HEK293T (cell line): ENCODE measurements around the gene PPP3R1.

Experiments
- CTCF ChIA-PET: fragments of 350-600 bp; formaldehyde crosslinking; extraction: SDS; loops from one replicate; lab custom pipeline; 2021; ENCODE audit warnings: antibody characterized with exemption, inconsistent platforms; lab: Yijun Ruan, JAX
- POLR2A ChIA-PET: fragments of 350-600 bp; formaldehyde crosslinking; extraction: SDS; loops from one replicate; lab custom pipeline; 2020; ENCODE audit warnings: antibody characterized with exemption, inconsistent platforms; lab: Yijun Ruan, JAX
- DNase-seq: peaks from one replicate; pipeline ENCODE4 v3.0.0; 2012; ENCODE audit warnings: mixed read lengths; ENCODE audit errors: extremely low spot score
- ARNT ChIP-seq: fragments of 450-650 bp; IDR thresholded peaks from 2 replicates; pipeline ENCODE4 v1.6.1; 2017; ENCODE audit warnings: mild to moderate bottlenecking
- BHLHE40 ChIP-seq: fragments of 450-650 bp; IDR thresholded peaks from 2 replicates; pipeline ENCODE4 v1.6.1; 2016; ENCODE audit warnings: mild to moderate bottlenecking, moderate library complexity, borderline replicate concordance
- CTBP1 ChIP-seq: fragments of 450-650 bp; IDR thresholded peaks from 2 replicates; pipeline ENCODE4 v1.6.1; 2016; ENCODE audit warnings: borderline replicate concordance
- ELF4 ChIP-seq: fragments of 450-650 bp; IDR thresholded peaks from 2 replicates; pipeline ENCODE4 v1.6.1; 2017; ENCODE audit warnings: antibody characterized with exemption
- FOXA1 ChIP-seq: fragments of 450-650 bp; IDR thresholded peaks from 2 replicates; pipeline ENCODE4 v1.6.1; 2016; ENCODE audit warnings: mild to moderate bottlenecking
- FOXK2 ChIP-seq: fragments of 450-650 bp; IDR thresholded peaks from 2 replicates; pipeline ENCODE4 v1.6.1; 2016; ENCODE audit warnings: mild to moderate bottlenecking
- FOXM1 ChIP-seq: fragments of 450-650 bp; IDR thresholded peaks from 2 replicates; pipeline ENCODE4 v1.6.1; 2017; ENCODE audit warnings: mild to moderate bottlenecking, borderline replicate concordance
- HDGF ChIP-seq: fragments of 450-650 bp; IDR thresholded peaks from 2 replicates; pipeline ENCODE4 v1.6.1; 2017; ENCODE audit warnings: antibody characterized with exemption, borderline replicate concordance
- L3MBTL2 ChIP-seq: fragments of 450-650 bp; conservative IDR thresholded peaks from 2 replicates; pipeline ENCODE4 v1.6.1; 2016; ENCODE audit warnings: mild to moderate bottlenecking
- LEF1 ChIP-seq: fragments of 450-650 bp; IDR thresholded peaks from 2 replicates; pipeline ENCODE4 v1.6.1; 2017; ENCODE audit warnings: mild to moderate bottlenecking, borderline replicate concordance
- NFRKB ChIP-seq: fragments of 450-650 bp; IDR thresholded peaks from 2 replicates; pipeline ENCODE4 v1.6.1; 2016; ENCODE audit warnings: mild to moderate bottlenecking, moderate library complexity
- PKNOX1 ChIP-seq: fragments of 450-650 bp; IDR thresholded peaks from 2 replicates; pipeline ENCODE4 v1.6.1; 2016
- SP1 ChIP-seq: fragments of 450-650 bp; IDR thresholded peaks from 2 replicates; pipeline ENCODE4 v1.6.1; 2017
- SUZ12 ChIP-seq: fragments of 450-650 bp; IDR thresholded peaks from 2 replicates; pipeline ENCODE4 v1.6.1; 2016; ENCODE audit warnings: mild to moderate bottlenecking
- TARDBP ChIP-seq: fragments of 450-650 bp; IDR thresholded peaks from 2 replicates; pipeline ENCODE4 v1.6.1; 2016
- ZNF384 ChIP-seq: fragments of 450-650 bp; IDR thresholded peaks from 2 replicates; pipeline ENCODE4 v1.6.1; 2016

PPP3R1 gene

GRCh38 chr2:68240446-68240845 is 11.9 kb downstream of the PPP3R1 start:
- ChIA-PET CTCF (no interaction called here), POLR2A (no interaction called here)
- no peak for DNase-seq
- TF ChIP-seq LEF1: no peak
- TF ChIP-seq L3MBTL2: no peak
- no peak for TF ChIP-seq FOXM1
- no peak for TF ChIP-seq ZNF384
- TF ChIP-seq BHLHE40: no peak
- no peak for TF ChIP-seq CTBP1
- no peak for TF ChIP-seq NFRKB
- no peak for TF ChIP-seq FOXK2
- TF ChIP-seq ELF4: no peak
- TF ChIP-seq HDGF: no peak
- no peak for TF ChIP-seq SUZ12

- no peak for DNase-seq
- ChIA-PET POLR2A (no interaction called here), CTCF (interaction anchor here (0.8 kb wide), 2 partner anchors 14 to 43 kb away, joined by 3 to 5 read pairs; no protein-coding TSS in a partner anchor)
- no peak for TF ChIP-seq FOXM1
Measured at GRCh38 chr2:68238955-68239822, 13.1 kb downstream of the PPP3R1 start.

- POLR2A ChIA-PET: no interaction called here
- CTCF ChIA-PET: no interaction called here
- DNase-seq: no peak
- TF ChIP-seq HDGF (no peak), CTBP1 (no peak), PKNOX1 (peak; percentile 28; the same call in 1 of the 2 replicates), TARDBP (no peak), ELF4 (no peak)
Measured at GRCh38 chr2:68237976-68238580, 14.3 kb downstream of the PPP3R1 start.

GRCh38 chr2:68237404-68237803 is 14.9 kb downstream of the PPP3R1 start:
- no peak for DNase-seq
- ChIA-PET POLR2A (no interaction called here), CTCF (interaction anchor here (1.2 kb wide), 1 partner anchor 12 kb away, joined by 4 read pairs; no protein-coding TSS in a partner anchor)
- TF ChIP-seq BHLHE40 (no peak), CTBP1 (no peak), LEF1 (no peak), ZNF384 (no peak), L3MBTL2 (no peak), FOXK2 (no peak), NFRKB (no peak), ELF4 (no peak), ARNT (no peak), SUZ12 (no peak), PKNOX1 (no peak), FOXM1 (no peak), FOXA1 (no peak), HDGF (no peak), TARDBP (no peak), SP1 (no peak)

- DNase-seq: no peak
- CTCF ChIA-PET: interaction anchor here (1.2 kb wide), 1 partner anchor 12 kb away, joined by 4 read pairs; no protein-coding TSS in a partner anchor
- no peak for TF ChIP-seq FOXK2
- no peak for TF ChIP-seq FOXM1
- no peak for TF ChIP-seq BHLHE40
- no peak for TF ChIP-seq CTBP1
- TF ChIP-seq ELF4: no peak
- no peak for TF ChIP-seq L3MBTL2
- TF ChIP-seq SP1: no peak
- no peak for TF ChIP-seq LEF1
- TF ChIP-seq ARNT: no peak
- no peak for TF ChIP-seq FOXA1
- TF ChIP-seq ZNF384: no peak
- TF ChIP-seq HDGF: no peak
- TF ChIP-seq PKNOX1: no peak
- no peak for TF ChIP-seq TARDBP
- TF ChIP-seq SUZ12: no peak
- TF ChIP-seq NFRKB: no peak
- POLR2A ChIA-PET: interaction anchor here (0.9 to 1.0 kb wide), 2 partner anchors 15 to 80 kb away, joined by 3 to 5 read pairs; partner anchors contain the start of genes PNO1 and PPP3R1
Measured at GRCh38 chr2:68236876-68237275, 15.5 kb downstream of the PPP3R1 start.
